GM19328 (cell line): ENCODE data around the gene KIF26A.

Experiments used
- ATAC-seq: cut with Tn5 transposase; IDR thresholded peaks from one replicate; pipeline ENCODE4 v1.9.1; 2021; ENCODE audit warnings: mild to moderate bottlenecking, moderate library complexity; ENCODE audit not compliant: unreplicated experiment

Gene KIF26A

GRCh38 chr14:104174051-104174450, 35.7 kb downstream of the KIF26A start:
- ATAC-seq = no peak

GRCh38 chr14:104175041-104175440, 36.7 kb downstream of the KIF26A start:
- no peak for ATAC-seq

DNA sequence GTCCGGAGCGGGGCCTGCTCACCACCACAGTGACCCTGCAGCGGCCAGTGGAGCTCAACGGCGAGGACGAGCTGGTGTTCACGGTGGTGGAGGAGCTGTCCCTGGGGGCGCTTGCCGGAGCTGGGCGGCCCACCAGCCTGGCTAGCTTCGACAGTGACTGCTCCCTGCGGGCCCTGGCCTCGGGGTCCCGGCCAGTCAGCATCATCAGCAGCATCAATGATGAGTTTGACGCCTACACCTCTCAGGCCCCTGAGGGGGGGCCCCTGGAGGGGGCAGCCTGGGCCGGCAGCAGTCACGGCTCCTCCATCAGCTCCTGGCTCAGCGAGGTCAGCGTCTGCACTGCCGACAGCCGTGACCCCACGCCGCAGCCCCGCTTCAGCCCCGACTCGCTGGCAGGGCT, 37.4 kb downstream of the KIF26A start:
- no peak for ATAC-seq

- no peak for ATAC-seq
These were observed 38.2 kb downstream of the KIF26A start for GRCh38 chr14:104176611-104177010.

GRCh38 chr14:104177411-104177810, 39.0 kb downstream of the KIF26A start:
- no peak for ATAC-seq

GRCh38 chr14:104178279-104178678, 39.9 kb downstream of the KIF26A start:
- ATAC-seq = no peak

DNA sequence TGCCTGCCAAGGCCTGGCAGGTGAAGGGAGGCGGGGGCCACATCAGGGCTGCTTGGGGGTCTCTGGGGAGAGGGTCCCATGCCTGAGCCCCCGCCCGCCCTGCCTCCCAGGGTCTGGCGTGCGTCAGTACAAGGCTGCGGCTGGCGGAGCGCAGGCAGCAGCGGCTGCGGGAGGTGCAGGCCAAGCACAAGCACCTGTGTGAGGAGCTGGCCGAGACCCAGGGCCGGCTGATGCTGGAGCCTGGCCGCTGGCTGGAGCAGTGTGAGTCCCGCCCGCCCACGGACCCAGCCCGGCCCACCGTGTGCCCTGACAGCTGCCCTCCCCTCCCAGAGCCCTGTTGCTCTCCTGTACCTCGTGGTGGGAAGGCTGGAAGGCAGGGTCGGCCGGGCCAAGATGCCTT, 40.7 kb downstream of the KIF26A start:
- no peak for ATAC-seq

- ATAC-seq = no peak
These were observed 41.3 kb downstream of the KIF26A start for GRCh38 chr14:104179564-104180129.

DNA sequence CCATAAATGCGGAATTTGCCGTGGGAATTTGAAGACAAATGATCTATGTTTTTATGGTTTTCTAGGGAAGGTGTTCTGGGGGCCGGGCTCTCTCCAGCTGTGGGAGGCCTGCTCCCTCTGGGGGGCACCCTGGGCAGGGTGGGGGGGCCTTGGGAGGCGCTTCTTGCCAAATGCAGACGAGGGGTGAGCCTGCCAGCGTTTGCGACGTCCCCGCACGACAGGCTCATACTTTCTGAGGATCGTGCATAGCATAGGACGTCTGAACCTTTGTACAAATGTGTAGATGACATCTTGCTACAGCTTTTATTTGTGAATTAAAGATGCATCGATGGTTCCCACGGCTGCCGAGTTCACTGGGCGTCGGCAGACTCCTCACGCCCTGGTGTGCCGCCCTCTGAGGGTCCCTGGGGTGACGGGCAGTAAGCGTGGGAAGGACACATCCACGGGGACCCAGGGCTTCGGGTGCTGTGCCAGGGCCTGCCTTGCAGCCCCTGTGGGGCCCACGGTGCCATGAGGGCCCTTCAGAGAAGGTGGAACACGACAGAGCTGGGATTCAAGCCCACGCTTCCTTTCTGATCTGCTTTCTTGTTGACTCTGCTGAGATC, 42.3 kb downstream of the KIF26A start:
- no peak for ATAC-seq

- no peak for ATAC-seq
These were observed 43.6 kb downstream of the KIF26A start for GRCh38 chr14:104181761-104182530.

GRCh38 chr14:104182857-104183425, 44.6 kb downstream of the KIF26A start:
- ATAC-seq = no peak

- ATAC-seq = no peak
These were observed 45.4 kb downstream of the KIF26A start for GRCh38 chr14:104183796-104184195.

- no peak for ATAC-seq
These were observed 46.1 kb downstream of the KIF26A start for GRCh38 chr14:104184506-104184905.

DNA sequence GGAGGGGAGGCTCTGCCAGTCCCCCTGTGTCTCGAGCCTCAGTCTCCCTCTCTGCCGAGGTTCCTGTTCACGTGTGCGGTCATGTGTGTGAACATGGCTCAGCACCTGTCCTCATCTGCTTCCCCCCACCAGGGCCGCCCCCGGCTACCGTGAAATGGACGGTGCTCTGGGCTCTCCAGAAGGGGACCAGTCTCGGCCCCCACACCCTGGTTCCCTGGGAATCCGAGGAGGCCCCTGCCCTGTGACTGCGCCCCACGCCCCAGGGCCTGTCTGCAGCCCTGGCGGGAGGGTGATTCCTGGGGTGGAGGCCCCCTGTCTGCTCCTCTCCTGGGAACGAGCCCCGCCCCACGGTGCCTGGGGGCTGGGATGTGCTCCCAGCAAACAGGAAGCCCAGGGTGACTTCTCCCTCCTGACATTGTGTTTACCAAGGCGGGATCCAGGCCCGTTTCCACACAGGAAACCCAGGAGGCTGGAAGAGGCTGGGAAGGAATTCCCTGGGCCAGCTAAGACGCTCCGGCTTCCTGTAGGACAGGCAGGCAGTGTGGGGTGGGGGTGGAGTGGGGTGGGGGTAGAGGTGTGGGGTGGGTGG, 46.6 kb downstream of the KIF26A start:
- ATAC-seq = no peak

DNA sequence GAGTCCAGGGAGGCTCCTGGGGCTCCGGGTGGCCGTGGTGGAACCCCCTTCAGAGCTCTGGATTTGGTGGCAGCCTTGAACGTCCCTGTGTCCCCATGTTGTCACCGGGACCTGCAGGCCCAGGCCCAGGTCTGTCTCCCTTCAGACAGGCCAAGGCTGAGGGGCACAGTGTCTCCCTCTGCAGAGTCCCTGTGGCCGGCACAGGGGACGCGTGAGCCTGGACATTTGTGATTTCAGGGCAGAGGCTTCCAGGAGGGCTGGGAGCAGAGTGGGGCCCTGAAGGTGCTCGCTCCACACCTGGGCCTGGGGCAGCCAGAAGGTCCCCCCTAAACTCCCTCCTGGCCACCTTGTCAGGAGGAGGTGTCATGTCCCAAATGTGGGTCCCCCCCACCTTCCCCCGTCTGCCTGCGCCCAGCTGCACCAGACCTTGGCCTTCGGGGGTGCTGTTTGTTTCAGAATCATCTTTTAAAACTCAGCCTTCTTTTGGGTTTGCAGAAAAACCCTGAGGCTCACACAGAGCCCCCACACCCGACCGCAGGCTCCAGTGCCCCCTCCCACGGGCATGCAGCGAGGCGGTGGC, 47.6 kb downstream of the KIF26A start:
- ATAC-seq = no peak

DNA sequence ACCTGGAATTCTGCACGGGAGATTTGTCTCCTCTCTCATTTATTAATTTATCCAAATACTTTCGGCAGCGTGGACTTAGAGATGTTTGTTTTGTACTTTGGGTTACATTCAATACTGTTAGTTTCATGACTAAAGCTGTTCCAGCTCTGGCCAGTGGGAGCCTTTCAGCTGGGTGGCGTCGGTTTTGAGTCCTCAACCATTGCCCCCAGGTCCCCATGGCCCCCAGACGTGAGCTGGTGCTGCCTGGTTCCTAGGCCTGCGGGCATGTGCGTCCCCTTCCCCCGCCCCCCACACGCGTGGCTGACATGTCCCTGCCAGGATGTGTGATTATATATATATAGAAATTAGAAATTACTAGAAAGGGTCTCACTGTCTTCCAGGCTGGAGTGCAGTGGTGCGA, 48.2 kb downstream of the KIF26A start:
- ATAC-seq = no peak

DNA sequence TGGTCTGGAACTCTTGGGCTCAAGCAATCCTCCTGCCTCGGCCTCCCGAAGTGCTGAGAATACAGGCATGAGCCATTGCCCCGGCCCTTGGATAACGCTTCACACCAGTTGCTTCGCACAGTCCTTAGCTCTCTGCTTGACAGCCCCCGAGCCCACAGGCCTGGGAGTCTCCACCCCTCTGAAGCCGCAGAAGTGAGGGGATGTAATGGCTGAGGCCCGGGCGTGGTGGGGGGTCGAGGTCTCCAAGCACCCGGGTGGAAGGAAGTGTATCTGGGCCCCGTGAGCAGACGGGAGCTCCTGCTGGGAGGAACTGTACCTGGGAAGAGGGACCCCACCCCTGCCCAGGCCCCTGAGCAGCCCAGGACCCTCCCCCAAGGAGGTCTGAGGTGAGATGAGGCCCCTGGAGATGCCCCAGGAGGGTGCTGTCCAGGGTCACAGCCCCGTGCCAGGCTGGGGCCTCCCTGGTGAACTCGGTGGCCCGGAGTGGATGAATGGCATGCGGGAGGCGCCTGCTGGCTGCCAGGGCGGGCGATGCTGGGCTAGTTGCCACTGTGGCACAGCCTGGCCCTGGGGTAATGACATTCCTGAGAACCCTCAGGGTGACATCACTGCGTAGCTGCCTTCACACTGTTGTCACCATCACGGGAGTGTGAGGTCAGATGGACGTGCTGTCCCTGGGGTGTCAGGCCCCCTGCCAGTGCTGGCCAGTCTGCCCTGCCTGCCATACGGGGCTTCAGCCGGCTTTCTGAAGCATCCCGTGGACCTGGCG, 48.9 kb downstream of the KIF26A start:
- no peak for ATAC-seq

GRCh38 chr14:104187931-104188726, 49.7 kb downstream of the KIF26A start:
- ATAC-seq = no peak

- ATAC-seq = no peak
These were observed 50.5 kb downstream of the KIF26A start for GRCh38 chr14:104188727-104189400.
